ENCODE results near the gene PPP6R2.

Gene PPP6R2

DNA sequence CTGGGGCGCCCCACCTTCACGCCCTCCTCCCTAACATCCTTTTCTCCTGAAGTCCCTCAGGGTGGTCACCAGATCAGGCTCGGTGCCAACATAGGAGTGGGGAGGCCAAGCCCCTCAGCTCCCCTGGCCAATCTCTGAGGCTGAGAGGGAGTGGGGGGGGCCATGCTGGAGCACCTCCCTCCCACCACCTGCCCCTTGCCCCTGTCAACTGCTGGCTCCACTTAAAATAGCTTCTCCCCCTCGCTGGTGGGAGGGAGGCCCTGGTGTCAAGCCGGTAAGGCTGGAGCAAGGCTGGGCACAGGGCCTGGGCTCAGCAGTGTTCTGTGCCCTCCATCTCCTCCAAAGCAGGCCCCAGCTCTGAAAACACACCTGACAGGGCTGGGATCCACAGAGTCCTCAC is 40.6 kb upstream of the PPP6R2 start:
- TF ChIP-seq GATA2 (IDR thresholded peaks at IDR 0.05; ENCODE audit: low read depth, low read length) (no peak), GATA3 (IDR thresholded peaks at IDR 0.05; ENCODE audit: low read depth, low read length) (no peak)

- TF ChIP-seq GATA3 (IDR thresholded peaks at IDR 0.05; ENCODE audit: low read depth, low read length) = no peak
- no peak for TF ChIP-seq GATA2 (IDR thresholded peaks at IDR 0.05; ENCODE audit: low read depth, low read length)
Measured at GRCh38 chr22:50303515-50303847, 39.6 kb upstream of the PPP6R2 start.

- TF ChIP-seq GATA3 (IDR thresholded peaks at IDR 0.05; ENCODE audit: low read depth, low read length) = no peak
- TF ChIP-seq GATA2 (IDR thresholded peaks at IDR 0.05; ENCODE audit: low read depth, low read length) = no peak
Measured at GRCh38 chr22:50303848-50304527, 39.1 kb upstream of the PPP6R2 start.

- no peak for TF ChIP-seq GATA2 (IDR thresholded peaks at IDR 0.05; ENCODE audit: low read depth, low read length)
- TF ChIP-seq GATA3 (IDR thresholded peaks at IDR 0.05; ENCODE audit: low read depth, low read length) = no peak
Measured at GRCh38 chr22:50304528-50305392, 38.4 kb upstream of the PPP6R2 start.

GRCh38 chr22:50305393-50305922 is 37.7 kb upstream of the PPP6R2 start:
- TF ChIP-seq GATA3 (IDR thresholded peaks at IDR 0.05; ENCODE audit: low read depth, low read length) = no peak
- TF ChIP-seq GATA2 (IDR thresholded peaks at IDR 0.05; ENCODE audit: low read depth, low read length) = no peak

GRCh38 chr22:50305923-50306566 is 37.1 kb upstream of the PPP6R2 start:
- TF ChIP-seq GATA3 (IDR thresholded peaks at IDR 0.05; ENCODE audit: low read depth, low read length) = no peak
- TF ChIP-seq GATA2 (IDR thresholded peaks at IDR 0.05; ENCODE audit: low read depth, low read length) = no peak

DNA sequence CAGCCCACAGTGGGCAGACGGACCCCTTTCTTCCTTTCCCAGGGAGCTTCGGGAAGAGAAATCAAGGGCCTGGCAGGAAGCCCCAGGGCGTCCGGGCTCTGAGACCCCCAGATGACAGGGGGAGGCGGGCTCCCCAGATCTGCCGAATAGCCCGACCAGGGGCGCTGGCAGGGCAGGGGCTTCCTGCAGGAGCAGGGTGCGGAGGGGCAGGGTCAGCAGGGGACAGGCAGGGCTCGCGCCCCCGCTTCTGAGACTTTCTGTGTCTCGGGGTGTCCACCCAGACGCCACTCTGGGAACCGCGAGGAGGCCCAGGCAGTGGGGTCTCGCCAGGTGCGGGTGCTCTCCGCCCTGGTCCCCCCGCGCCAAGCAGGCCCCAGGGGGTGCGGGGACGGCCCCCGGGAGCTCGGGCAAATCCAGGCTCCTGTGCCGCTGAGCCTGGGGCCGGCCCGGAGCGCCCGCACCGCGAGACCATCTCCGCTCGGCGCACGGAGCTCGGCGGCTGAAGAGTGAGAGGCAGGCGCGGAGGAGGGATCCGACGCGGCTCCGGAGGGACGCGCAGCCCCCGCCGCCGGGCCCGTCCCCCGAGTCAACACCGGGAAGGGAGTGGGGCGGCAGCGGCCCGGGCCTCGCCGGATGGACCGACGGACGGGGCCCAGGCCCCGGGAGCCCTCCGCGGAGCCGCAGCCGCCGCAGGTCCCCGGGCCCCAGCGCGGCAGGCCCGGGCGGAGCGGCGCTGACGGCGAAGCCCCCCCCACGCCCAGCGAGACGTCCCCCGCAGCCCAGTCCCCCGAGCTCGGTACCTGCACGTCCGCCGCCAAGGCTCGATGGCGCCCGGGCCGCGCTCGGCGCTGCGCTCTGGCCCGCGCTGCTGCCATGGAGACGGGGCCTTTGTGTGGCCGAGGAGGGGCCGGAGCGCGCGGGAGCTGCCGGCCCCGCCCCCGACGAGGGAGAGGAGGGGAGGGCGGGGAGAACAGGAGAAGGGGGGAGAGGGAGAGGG is 36.1 kb upstream of the PPP6R2 start, which contains the start of gene PLXNB2:
Gene PLXNB2, minus strand, starts transcription at position 894 of the 997 bp plus-strand sequence. CDS start 17,062 bp downstream, outside the sequence.
- TF ChIP-seq GATA2 (IDR thresholded peaks at IDR 0.05; ENCODE audit: low read depth, low read length) = no peak
- no peak for TF ChIP-seq GATA3 (IDR thresholded peaks at IDR 0.05; ENCODE audit: low read depth, low read length)

- no peak for TF ChIP-seq GATA3 (IDR thresholded peaks at IDR 0.05; ENCODE audit: low read depth, low read length)
- TF ChIP-seq GATA2 (IDR thresholded peaks at IDR 0.05; ENCODE audit: low read depth, low read length) = no peak
Measured at GRCh38 chr22:50307890-50308596, 35.1 kb upstream of the PPP6R2 start.

DNA sequence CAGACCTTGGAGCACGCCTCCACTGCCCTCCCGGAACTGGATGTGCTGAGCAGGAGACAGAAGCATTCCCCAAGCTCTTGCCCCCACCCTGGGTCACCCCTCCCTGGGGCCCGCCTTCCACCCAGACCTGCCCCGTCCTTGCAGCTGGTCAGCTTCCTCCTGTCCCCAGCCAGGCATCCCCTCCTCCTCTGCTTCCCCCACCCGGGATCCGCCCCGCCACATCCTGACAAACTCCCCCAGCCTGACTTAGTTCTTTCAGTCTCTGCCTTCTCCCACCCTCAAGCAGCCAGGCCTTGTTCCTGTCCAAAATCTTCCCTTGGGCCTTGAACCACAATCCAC is 34.6 kb upstream of the PPP6R2 start:
- TF ChIP-seq GATA2 (IDR thresholded peaks at IDR 0.05; ENCODE audit: low read depth, low read length) (no peak), GATA3 (IDR thresholded peaks at IDR 0.05; ENCODE audit: low read depth, low read length) (no peak)

- TF ChIP-seq GATA2 (IDR thresholded peaks at IDR 0.05; ENCODE audit: low read depth, low read length) (no peak), GATA3 (IDR thresholded peaks at IDR 0.05; ENCODE audit: low read depth, low read length) (no peak)
Measured at GRCh38 chr22:50308986-50309600, 34.0 kb upstream of the PPP6R2 start.

- no peak for TF ChIP-seq GATA3 (IDR thresholded peaks at IDR 0.05; ENCODE audit: low read depth, low read length)
- no peak for TF ChIP-seq GATA2 (IDR thresholded peaks at IDR 0.05; ENCODE audit: low read depth, low read length)
Measured at GRCh38 chr22:50309601-50309991, 33.5 kb upstream of the PPP6R2 start.

GRCh38 chr22:50310031-50310722 is 33.0 kb upstream of the PPP6R2 start:
- TF ChIP-seq GATA3 (IDR thresholded peaks at IDR 0.05; ENCODE audit: low read depth, low read length) (no peak), GATA2 (IDR thresholded peaks at IDR 0.05; ENCODE audit: low read depth, low read length) (no peak)

Data from SH-SY5Y (cell line).